GM10266 (cell line): ENCODE data around the gene IKZF1.

Experiments used
- DNase-seq: peaks from one replicate; pipeline ENCODE4 v3.0.0; 2012; ENCODE audit errors: extremely low spot score
- CTCF ChIP-seq: IDR thresholded peaks from 2 replicates; pipeline ENCODE4 v1.5.1; 2012; ENCODE audit warnings: mild to moderate bottlenecking, low read depth; ENCODE audit not compliant: control insufficient read depth, insufficient read depth; ENCODE audit errors: missing control alignments

The IKZF1 gene

GRCh38 chr7:50304129-50304910 is at the start of gene IKZF1:
TSS of gene IKZF1 (plus strand) at chr7:50304716. CDS start at chr7:50319062, 14,346 bp downstream.
- peak; percentile 48 for TF ChIP-seq CTCF
- DNase-seq = peak; percentile 62

DNA sequence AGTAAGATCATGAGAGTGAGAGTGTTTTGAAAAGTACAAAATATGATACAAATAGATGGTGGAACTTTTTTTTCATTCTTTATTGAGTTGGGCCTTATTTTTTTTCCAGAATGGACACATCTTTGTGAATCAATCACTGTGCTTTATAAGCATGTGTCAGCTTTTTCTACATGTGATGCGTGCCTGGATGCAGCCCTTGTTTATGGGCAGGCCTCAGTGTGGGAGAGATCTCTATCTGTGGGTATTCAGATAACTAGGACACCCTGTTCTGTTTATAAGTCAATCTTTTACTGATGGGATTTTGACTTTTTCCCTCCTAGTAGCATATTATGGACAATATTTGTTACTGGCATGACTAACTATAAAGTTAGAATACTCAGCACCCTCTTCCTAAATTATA is 42.9 kb upstream of the IKZF1 start:
- no peak for TF ChIP-seq CTCF
- no peak for DNase-seq

- TF ChIP-seq CTCF = no peak
- no peak for DNase-seq
These were observed 42.1 kb upstream of the IKZF1 start for GRCh38 chr7:50262446-50262845.

GRCh38 chr7:50262916-50263690 is 41.4 kb upstream of the IKZF1 start:
- no peak for TF ChIP-seq CTCF

DNA sequence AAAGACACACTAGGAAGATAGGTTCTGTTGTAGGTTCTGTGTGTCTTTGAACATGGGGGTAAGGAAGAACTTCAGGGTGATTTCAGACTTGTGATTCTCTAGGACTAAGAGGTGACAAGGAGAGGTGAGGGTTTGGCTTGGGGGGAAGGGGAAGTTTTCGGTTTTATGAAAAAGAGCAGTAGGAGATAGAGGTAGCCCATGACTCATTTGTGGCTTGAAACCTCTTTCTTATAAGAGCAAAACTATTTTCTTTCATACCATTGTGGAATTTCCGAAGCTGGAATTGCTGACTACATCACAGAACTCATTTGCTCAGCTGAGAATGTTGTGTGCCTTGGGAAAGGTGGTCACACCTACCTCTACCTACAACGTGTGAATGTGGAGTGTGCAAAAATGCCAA is 39.6 kb upstream of the IKZF1 start:
- TF ChIP-seq CTCF = no peak
- no peak for DNase-seq

More at GRCh38 chr7:50262916-50263690, 41.4 kb upstream of the IKZF1 start:
- DNase-seq = peak; percentile 37

GRCh38 chr7:50265968-50266634 is 38.4 kb upstream of the IKZF1 start:
- no peak for DNase-seq
- no peak for TF ChIP-seq CTCF
